ENCODE measurements around the gene YTHDF2. TPM values are rescaled to one million over a fixed set of nuclear protein-coding genes. Genes with fewer than 3 reads are reported as not detected.

YTHDF2 gene
- total and polyA plus RNA-seq, 2 donors (not counting 1 experiment from before 2014, with no cell fraction given), result 26.3 to 58.8 TPM

DNA sequence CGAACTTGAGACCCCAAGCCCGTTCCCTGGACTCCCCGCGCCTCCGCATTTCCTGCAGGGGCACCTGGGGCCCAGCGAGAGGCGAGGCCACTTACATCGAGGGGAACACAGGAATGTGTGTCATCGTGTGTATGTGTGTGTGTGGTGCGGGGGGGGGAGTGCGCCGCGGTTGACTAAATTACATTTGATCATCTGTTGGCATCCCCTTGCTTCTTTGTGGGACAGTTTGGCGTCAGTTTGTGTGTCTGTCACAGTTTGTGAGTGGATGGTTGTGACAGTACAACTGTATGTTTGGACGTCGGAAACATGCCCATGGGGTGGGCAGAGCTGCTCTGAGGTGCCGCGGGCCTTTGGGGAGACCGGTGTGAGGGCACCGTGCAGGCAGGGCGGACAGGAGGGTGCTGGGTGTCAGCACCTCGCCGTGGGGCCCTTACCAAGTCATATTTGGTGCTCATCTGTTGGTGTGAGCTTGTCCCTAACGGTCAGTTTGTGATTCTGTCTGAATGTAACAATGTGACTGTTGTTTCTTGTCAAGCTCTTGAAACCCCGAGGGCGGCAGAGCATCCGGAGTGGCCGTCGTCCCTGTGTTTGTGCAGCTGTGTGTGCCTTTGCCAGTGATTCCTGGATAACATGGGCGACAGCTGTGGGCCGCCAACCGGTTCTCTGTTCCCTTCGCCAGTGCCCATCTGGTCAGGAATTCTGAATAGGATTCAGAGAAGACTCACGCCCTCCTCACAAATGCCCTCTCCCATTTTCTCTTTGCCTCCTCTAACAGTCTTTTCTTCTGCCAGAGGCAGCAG is 76.1 kb downstream of the YTHDF2 start:
- no peak overlapping the region for H3K9ac ChIP-seq (ENCODE audit: low read length)
- H3K4me3 ChIP-seq (ENCODE audit: control extremely low read depth in 1 of 5, extremely low read depth in 1 of 5, insufficient read depth in 1 of 5, low read depth in 2 of 5, low read length in 4 of 5), result no peak overlapping the region
- ChIA-PET POLR2A (no interaction called here), CTCF (no interaction called here)
- ATAC-seq (ENCODE audit: low read depth), result no peak
- no peaks in the 10 kb centered on the region for H4K20me1 ChIP-seq (ENCODE audit: control insufficient read depth, insufficient read depth, low read length, poor library complexity, severe bottlenecking)
- TF ChIP-seq, protein P1, sequence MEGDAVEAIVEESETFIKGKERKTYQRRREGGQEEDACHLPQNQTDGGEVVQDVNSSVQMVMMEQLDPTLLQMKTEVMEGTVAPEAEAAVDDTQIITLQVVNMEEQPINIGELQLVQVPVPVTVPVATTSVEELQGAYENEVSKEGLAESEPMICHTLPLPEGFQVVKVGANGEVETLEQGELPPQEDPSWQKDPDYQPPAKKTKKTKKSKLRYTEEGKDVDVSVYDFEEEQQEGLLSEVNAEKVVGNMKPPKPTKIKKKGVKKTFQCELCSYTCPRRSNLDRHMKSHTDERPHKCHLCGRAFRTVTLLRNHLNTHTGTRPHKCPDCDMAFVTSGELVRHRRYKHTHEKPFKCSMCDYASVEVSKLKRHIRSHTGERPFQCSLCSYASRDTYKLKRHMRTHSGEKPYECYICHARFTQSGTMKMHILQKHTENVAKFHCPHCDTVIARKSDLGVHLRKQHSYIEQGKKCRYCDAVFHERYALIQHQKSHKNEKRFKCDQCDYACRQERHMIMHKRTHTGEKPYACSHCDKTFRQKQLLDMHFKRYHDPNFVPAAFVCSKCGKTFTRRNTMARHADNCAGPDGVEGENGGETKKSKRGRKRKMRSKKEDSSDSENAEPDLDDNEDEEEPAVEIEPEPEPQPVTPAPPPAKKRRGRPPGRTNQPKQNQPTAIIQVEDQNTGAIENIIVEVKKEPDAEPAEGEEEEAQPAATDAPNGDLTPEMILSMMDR (IDR thresholded peaks at IDR 0.05), result no peak
- no peaks in the 10 kb centered on the region for H3K9me3 ChIP-seq (ENCODE audit: control extremely low read depth in 1 of 3, control insufficient read depth in 2 of 3, insufficient read depth in 1 of 3, low read length in 2 of 3)
- Mint-ChIP-seq H3K4me1 (peaks cover 6% of the 10 kb centered on the region), H3K9me3 (ENCODE audit: insufficient read depth) (no peaks in the 10 kb centered on the region), H3K27ac (no peak overlapping the region), H3K4me3 (no peak overlapping the region), H3K27me3 (peaks cover 54% of the 10 kb centered on the region)
- peaks cover 0 to 58% (median 20%) of the 10 kb centered on the region in 4 experiments for H3K27me3 ChIP-seq (replicated peaks in 1 of 4; ENCODE audit: control extremely low read depth in 1 of 4, control insufficient read depth in 3 of 4, insufficient read depth in 4 of 4, low read length in 3 of 4)
- no peak overlapping the region for H3K4me2 ChIP-seq (replicated peaks; ENCODE audit: low read depth, low read length, poor library complexity, severe bottlenecking)
- H3K27ac ChIP-seq (ENCODE audit: low read length in 2 of 2), result no peak overlapping the region
- intact Hi-C loops (cut with micrococcal nuclease), result no loop called here
- no peak for DNase-seq
- no peak overlapping the region for H2AFZ ChIP-seq (ENCODE audit: insufficient read depth, low read depth, low read length, poor library complexity, severe bottlenecking)
- H3K4me1 ChIP-seq (ENCODE audit: control insufficient read depth in 2 of 2, insufficient read depth in 2 of 2, low read length in 2 of 2), result peaks cover 0 to 4% of the 10 kb centered on the region in 2 donors
- H3K36me3 ChIP-seq (replicated peaks in 1 of 2; ENCODE audit: control extremely low read depth in 1 of 2, control insufficient read depth in 1 of 2, extremely low read depth in 1 of 2, insufficient read depth in 2 of 2, low read length in 1 of 2), result no peaks in the 10 kb centered on the region
- WGBS (ENCODE audit: insufficient coverage), result 50% methylated on average over 32 of the region's 34 CpGs
- no peaks in the 10 kb centered on the region for H3K79me2 ChIP-seq (ENCODE audit: control insufficient read depth, insufficient read depth, low read length)

DNA sequence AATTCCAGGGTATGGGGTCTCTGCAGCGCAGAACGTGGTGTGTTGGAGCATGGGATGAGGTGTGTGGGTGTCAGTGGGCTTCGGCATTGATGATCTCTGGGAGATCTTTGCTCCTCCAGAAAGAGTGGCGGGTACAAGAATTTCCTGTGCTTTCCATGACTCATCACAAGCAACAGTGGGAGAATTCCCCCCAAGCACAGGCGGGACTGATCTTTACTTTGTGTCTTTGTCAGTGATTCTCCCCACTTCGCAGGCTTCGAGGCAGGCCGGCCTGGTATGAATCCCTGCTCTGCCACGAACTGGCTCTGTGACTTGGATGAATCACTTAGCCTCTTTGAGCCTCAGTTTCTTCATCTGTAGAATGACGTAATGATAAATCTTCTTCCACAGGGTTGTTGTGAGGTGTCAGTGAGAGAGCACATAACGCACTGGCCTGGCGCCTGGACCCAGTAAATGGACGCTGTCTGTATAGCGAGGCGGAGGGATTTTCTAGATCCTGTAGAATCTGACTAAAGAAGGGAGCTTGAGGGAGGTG is 77.3 kb downstream of the YTHDF2 start:
- no peak overlapping the region for H3K27ac Mint-ChIP-seq
- Histone ChIP-seq H3K9me3 (ENCODE audit: control extremely low read depth in 1 of 3, control insufficient read depth in 2 of 3, insufficient read depth in 1 of 3, low read length in 2 of 3) (peaks cover 0 to under 1% (median 0%) of the 10 kb centered on the region in 3 donors), H3K27me3 (replicated peaks in 1 of 4; ENCODE audit: control extremely low read depth in 1 of 4, control insufficient read depth in 3 of 4, insufficient read depth in 4 of 4, low read length in 3 of 4) (peaks cover 0 to 61% (median 20%) of the 10 kb centered on the region in 4 experiments), H2AFZ (ENCODE audit: insufficient read depth, low read depth, low read length, poor library complexity, severe bottlenecking) (no peak overlapping the region), H3K9ac (ENCODE audit: low read length) (no peak overlapping the region), H3K4me2 (replicated peaks; ENCODE audit: low read depth, low read length, poor library complexity, severe bottlenecking) (no peak overlapping the region), H4K20me1 (ENCODE audit: control insufficient read depth, insufficient read depth, low read length, poor library complexity, severe bottlenecking) (no peaks in the 10 kb centered on the region), H3K4me1 (ENCODE audit: control insufficient read depth in 2 of 2, insufficient read depth in 2 of 2, low read length in 2 of 2) (peaks cover 0 to 4% of the 10 kb centered on the region in 2 donors), H3K36me3 (replicated peaks in 1 of 2; ENCODE audit: control extremely low read depth in 1 of 2, control insufficient read depth in 1 of 2, extremely low read depth in 1 of 2, insufficient read depth in 2 of 2, low read length in 1 of 2) (no peaks in the 10 kb centered on the region), H3K4me3 (ENCODE audit: control extremely low read depth in 1 of 5, extremely low read depth in 1 of 5, insufficient read depth in 1 of 5, low read depth in 2 of 5, low read length in 4 of 5) (no peak overlapping the region), H3K79me2 (ENCODE audit: control insufficient read depth, insufficient read depth, low read length) (no peaks in the 10 kb centered on the region), H3K27ac (ENCODE audit: low read length in 2 of 2) (no peak overlapping the region)
- ATAC-seq (ENCODE audit: low read depth) (no peak), DNase-seq (no peak)
- peaks cover 63% of the 10 kb centered on the region for H3K27me3 Mint-ChIP-seq
- POLR2A ChIA-PET, result no interaction called here
- CTCF ChIA-PET, result interaction anchor here (0.9 kb wide), 1 partner anchor 64 kb away, joined by 3 read pairs; no protein-coding TSS in a partner anchor
- intact Hi-C loops (cut with micrococcal nuclease), result no loop called here
- 93% methylated on average over 13 of the region's 15 CpGs for WGBS (ENCODE audit: insufficient coverage)
- TF ChIP-seq, protein P1 (IDR thresholded peaks at IDR 0.05), result no peak
- no peak for TF ChIP-seq EZH2 (IDR thresholded peaks at IDR 0.05; ENCODE audit: borderline replicate concordance, insufficient read depth, low read depth, low read length, poor library complexity, severe bottlenecking)
- H3K9me3 Mint-ChIP-seq (ENCODE audit: insufficient read depth), result no peaks in the 10 kb centered on the region
- H3K4me1 Mint-ChIP-seq, result peaks cover 6% of the 10 kb centered on the region
- no peak overlapping the region for H3K4me3 Mint-ChIP-seq

Measured in B cell (primary cell).